Kidney epithelial cell (primary cell): ENCODE measurements around the gene PEX6. TPM values are rescaled to one million over a fixed set of nuclear protein-coding genes. Genes with fewer than 3 reads are reported as not detected.
"Not testable (repeated sequence)": the region's sequence is repeated elsewhere in the genome, so short reads cannot be mapped to it uniquely, and the experiment has no call there.

Experiments used
- DNase-seq: peaks from one replicate; pipeline ENCODE4 v3.0.0-alpha.2; 2010; ENCODE audit warnings: low read depth
- H3K27me3 ChIP-seq: 2 replicates; pipeline ENCODE4 v1.6.0; 2011; ENCODE audit warnings: low read length; ENCODE audit not compliant: control insufficient read depth, insufficient read depth
- H3K36me3 ChIP-seq: 2 replicates; pipeline ENCODE4 v1.5.1; 2011; ENCODE audit warnings: low read length; ENCODE audit not compliant: control insufficient read depth, insufficient read depth
- H3K4me3 ChIP-seq: 2 replicates; pipeline ENCODE4 v1.5.1; 2011; ENCODE audit warnings: low read depth, mild to moderate bottlenecking, control low read depth, low read length
- CTCF ChIP-seq: IDR thresholded peaks from 2 replicates; pipeline ENCODE4 v1.5.1; 2011; ENCODE audit warnings: mild to moderate bottlenecking, moderate library complexity, low read length, control low read depth, inconsistent platforms; ENCODE audit not compliant: insufficient read depth, poor library complexity, severe bottlenecking
- total RNA-seq: library from RNA; depleted of rRNA; stranded (reverse); fragments of >200 nt; gene quantifications from 2 replicates; pipeline ENCODE4 v1.2.3, GENCODE V29; 2015

The PEX6 gene
- total RNA-seq, 1 donor from 2014 or later, result 40.7 TPM

- no peak for DNase-seq
- Histone ChIP-seq H3K4me3 (no peak overlapping the region), H3K36me3 (peaks cover 7% of the 10 kb centered on the region), H3K27me3 (no peaks in the 10 kb centered on the region)
- no peak for TF ChIP-seq CTCF
Measured at GRCh38 chr6:43007126-43007525, 28.1 kb upstream of the PEX6 start.

GRCh38 chr6:43006251-43006650 lies 27.3 kb upstream of the PEX6 start:
- H3K27me3 ChIP-seq, result no peaks in the 10 kb centered on the region
- no peak for DNase-seq
- H3K4me3 ChIP-seq, result no peak overlapping the region
- TF ChIP-seq CTCF, result no peak
- peaks cover 7% of the 10 kb centered on the region for H3K36me3 ChIP-seq

GRCh38 chr6:43005844-43006243 lies 26.9 kb upstream of the PEX6 start:
- no peak for DNase-seq
- peaks cover 5% of the 10 kb centered on the region for H3K36me3 ChIP-seq

GRCh38 chr6:43001843-43002242 lies 22.9 kb upstream of the PEX6 start:
- Histone ChIP-seq H3K36me3 (peaks cover 3% of the 10 kb centered on the region), H3K4me3 (no peak overlapping the region), H3K27me3 (no peaks in the 10 kb centered on the region)
- no peak for DNase-seq
- TF ChIP-seq CTCF, result no peak

More at GRCh38 chr6:43005844-43006243, 26.9 kb upstream of the PEX6 start:
- H3K4me3 ChIP-seq, result no peak overlapping the region
- TF ChIP-seq CTCF, result no peak
- H3K27me3 ChIP-seq, result no peaks in the 10 kb centered on the region

GRCh38 chr6:42998205-42998604 lies 19.2 kb upstream of the PEX6 start:
- not testable (repeated sequence) for H3K27me3 ChIP-seq, H3K36me3 ChIP-seq, H3K4me3 ChIP-seq, DNase-seq

- Histone ChIP-seq H3K4me3 (no peak overlapping the region), H3K36me3 (peaks cover 2% of the 10 kb centered on the region), H3K27me3 (no peaks in the 10 kb centered on the region)
- DNase-seq, result no peak
- peak; percentile 15 for TF ChIP-seq CTCF
Measured at GRCh38 chr6:42996513-42996912, 17.5 kb upstream of the PEX6 start.
